NT2/D1 (cell line): ENCODE data around the gene TEX55.

ENCODE experiments used
- SUZ12 ChIP-seq: IDR thresholded peaks from 2 replicates; pipeline ENCODE4 v1.6.1; 2011; ENCODE audit not compliant: insufficient read length, insufficient read depth; ENCODE audit errors: extremely low read depth
- ZNF274 ChIP-seq: IDR thresholded peaks from 2 replicates; pipeline ENCODE4 v1.6.1; 2011; ENCODE audit warnings: mild to moderate bottlenecking, low read depth, low read length

GRCh38 chr3:119149484-119149883 lies 3.5 kb downstream of the TEX55 start:
- TF ChIP-seq SUZ12 (no peak), ZNF274 (no peak)
